Mononuclear cell (primary cell): ENCODE measurements around the gene TUBB. TPM values are rescaled to one million over a fixed set of nuclear protein-coding genes. Genes with fewer than 3 reads are reported as not detected.

Experiments used
- H3K27me3 ChIP-seq: 2 replicates; pipeline ENCODE4 v1.6.0; 2011; ENCODE audit warnings: low read length, control low read depth; ENCODE audit not compliant: insufficient read depth
- H3K4me1 ChIP-seq: 2 replicates; pipeline ENCODE4 v1.5.1; 2011; ENCODE audit warnings: mild to moderate bottlenecking, low read length, control low read depth; ENCODE audit not compliant: insufficient read depth
- H3K4me3 ChIP-seq: 2 replicates; pipeline ENCODE4 v1.5.1; 2011; ENCODE audit warnings: mild to moderate bottlenecking, low read length, moderate library complexity
- H3K9me3 ChIP-seq: 2 replicates; pipeline ENCODE4 v1.5.1; 2011; ENCODE audit warnings: low read depth, mild to moderate bottlenecking, control low read depth, low read length
- total RNA-seq: library from RNA; depleted of rRNA; stranded (reverse); fragments of >200 nt; gene quantifications from one replicate; pipeline ENCODE4 v1.2.3, GENCODE V29; 2012

TUBB gene
- total RNA-seq, 1 donor, result 99.5 TPM

- peaks cover 34% of the 10 kb centered on the region for H3K4me1 ChIP-seq
- no peak overlapping the region for H3K4me3 ChIP-seq
- H3K27me3 ChIP-seq, result no peaks in the 10 kb centered on the region
- H3K9me3 ChIP-seq, result no peaks in the 10 kb centered on the region
Measured at GRCh38 chr6:30768634-30769087, 48.5 kb downstream of the TUBB start.

- no peaks in the 10 kb centered on the region for H3K9me3 ChIP-seq
- peaks cover 34% of the 10 kb centered on the region for H3K4me1 ChIP-seq
- no peak overlapping the region for H3K4me3 ChIP-seq
- no peaks in the 10 kb centered on the region for H3K27me3 ChIP-seq
Measured at GRCh38 chr6:30769088-30769852, 49.1 kb downstream of the TUBB start.

GRCh38 chr6:30769853-30770524 is 49.8 kb downstream of the TUBB start:
- H3K4me1 ChIP-seq, result peaks cover 34% of the 10 kb centered on the region
- H3K9me3 ChIP-seq, result no peaks in the 10 kb centered on the region
- H3K4me3 ChIP-seq, result no peak overlapping the region
- no peaks in the 10 kb centered on the region for H3K27me3 ChIP-seq

- Histone ChIP-seq H3K9me3 (no peaks in the 10 kb centered on the region), H3K27me3 (no peaks in the 10 kb centered on the region), H3K4me3 (no peak overlapping the region), H3K4me1 (peaks cover 34% of the 10 kb centered on the region)
Measured at GRCh38 chr6:30770592-30770991, 50.4 kb downstream of the TUBB start.

GRCh38 chr6:30774701-30775100 is 54.5 kb downstream of the TUBB start:
- Histone ChIP-seq H3K4me3 (no peak overlapping the region), H3K9me3 (no peaks in the 10 kb centered on the region), H3K27me3 (no peaks in the 10 kb centered on the region), H3K4me1 (peaks cover 43% of the 10 kb centered on the region)

Other genes with a start within 250 kb of the TUBB start
- gene HLA-E, start 230.8 kb upstream of the TUBB start, total RNA-seq, result 1,812 TPM
- 40.8 TPM for gene GNL1, start 163.9 kb upstream of the TUBB start, total RNA-seq
- gene PRR3, start 163.1 kb upstream of the TUBB start, total RNA-seq, result 6.8 TPM
- gene ABCF1, start 148.9 kb upstream of the TUBB start, total RNA-seq, result 30.5 TPM
- 166 TPM for gene PPP1R10, start 103.1 kb upstream of the TUBB start, total RNA-seq
- gene MRPS18B, start 102.5 kb upstream of the TUBB start, total RNA-seq, result 31.3 TPM
- 0.94 TPM for gene ATAT1, start 93.5 kb upstream of the TUBB start, total RNA-seq
- 12.5 TPM for gene C6orf136, start 73.2 kb upstream of the TUBB start, total RNA-seq
- gene DHX16, start 47.3 kb upstream of the TUBB start, total RNA-seq, result 8.2 TPM
- gene PPP1R18, start 33.7 kb upstream of the TUBB start, total RNA-seq, result 81.8 TPM
- gene NRM, start 29.4 kb upstream of the TUBB start, total RNA-seq, result 4.5 TPM
- gene MDC1, start 3.1 kb upstream of the TUBB start, total RNA-seq, result 6.4 TPM
- 68.1 TPM for gene FLOT1, start 22.3 kb downstream of the TUBB start, total RNA-seq
- 546 TPM for gene IER3, start 24.2 kb downstream of the TUBB start, total RNA-seq
- gene DDR1, start 164.2 kb downstream of the TUBB start, total RNA-seq, result 2.5 TPM
- 2.8 TPM for gene GTF2H4, start 187.9 kb downstream of the TUBB start, total RNA-seq
- 10.0 TPM for gene VARS2, start 193.9 kb downstream of the TUBB start, total RNA-seq
- not detected for gene SFTA2, start 211.8 kb downstream of the TUBB start, total RNA-seq
- gene MUCL3, start 220.6 kb downstream of the TUBB start, total RNA-seq, result not detected